H9 (cell line): ENCODE results near the gene SETD5. TPM values are rescaled to one million over a fixed set of nuclear protein-coding genes. Genes with fewer than 3 reads are reported as not detected.

ENCODE experiments used
- DNase-seq: peaks from one replicate; pipeline ENCODE4 v3.0.0-alpha.2; 2017
- H2AFZ ChIP-seq: one replicate; pipeline ENCODE4 v1.6.1; 2013; ENCODE audit warnings: mild to moderate bottlenecking, low read length, control low read depth, moderate library complexity
- H2AK5ac ChIP-seq: 2 replicates; pipeline ENCODE4 v1.6.1; 2013; ENCODE audit warnings: low read length, control low read depth, mixed read lengths; ENCODE audit not compliant: insufficient read length
- H2BK120ac ChIP-seq: one replicate; pipeline ENCODE4 v1.6.1; 2013; ENCODE audit warnings: low read depth, mild to moderate bottlenecking, low read length, control low read depth, inconsistent platforms; ENCODE audit not compliant: poor library complexity, severe bottlenecking
- H2BK12ac ChIP-seq: 2 replicates; pipeline ENCODE4 v1.6.1; 2013; ENCODE audit warnings: low read length, control low read depth, mixed read lengths, low read depth; ENCODE audit not compliant: insufficient read length
- H2BK15ac ChIP-seq: 2 replicates; pipeline ENCODE4 v1.6.1; 2013; ENCODE audit warnings: low read depth, low read length, control low read depth
- H2BK20ac ChIP-seq: one replicate; pipeline ENCODE4 v1.6.1; 2013; ENCODE audit warnings: low read depth, mild to moderate bottlenecking, low read length, control low read depth, inconsistent platforms; ENCODE audit not compliant: poor library complexity, severe bottlenecking
- H2BK5ac ChIP-seq: 2 replicates; pipeline ENCODE4 v1.6.1; 2013; ENCODE audit warnings: low read length, control low read depth, mixed read lengths; ENCODE audit not compliant: insufficient read length
- H3K14ac ChIP-seq: 2 replicates; pipeline ENCODE4 v1.6.1; 2013; ENCODE audit warnings: low read length, control low read depth; ENCODE audit not compliant: insufficient read depth
- H3K18ac ChIP-seq: 2 replicates; pipeline ENCODE4 v1.6.1; 2013; ENCODE audit warnings: low read depth, mild to moderate bottlenecking, mixed read lengths, low read length, control low read depth; ENCODE audit not compliant: insufficient read length
- H3K23ac ChIP-seq: 2 replicates; pipeline ENCODE4 v1.6.1; 2013; ENCODE audit warnings: low read length, control low read depth, mixed read lengths, low read depth; ENCODE audit not compliant: insufficient read length
- H3K23me2 ChIP-seq: 2 replicates; pipeline ENCODE4 v1.6.1; 2013; ENCODE audit warnings: low read depth, mild to moderate bottlenecking, mixed read lengths, low read length, control low read depth; ENCODE audit not compliant: insufficient read length, poor library complexity, severe bottlenecking
- H3K27ac ChIP-seq: 2 replicates; pipeline ENCODE4 v1.5.1; 2013; ENCODE audit warnings: low read length, control low read depth, mixed read lengths, low read depth; ENCODE audit not compliant: insufficient read length
- H3K27me3 ChIP-seq: 2 replicates; pipeline ENCODE4 v1.6.1; 2013; ENCODE audit warnings: low read length, control low read depth, inconsistent platforms; ENCODE audit not compliant: insufficient read depth
- H3K4ac ChIP-seq: 2 replicates; pipeline ENCODE4 v1.6.1; 2013; ENCODE audit warnings: low read depth, mild to moderate bottlenecking, control low read depth, inconsistent platforms, low read length, moderate library complexity
- H3K4me1 ChIP-seq: 2 replicates; pipeline ENCODE4 v1.6.1; 2013; ENCODE audit warnings: low read length, control low read depth, inconsistent platforms; ENCODE audit not compliant: insufficient read depth
- H3K4me2 ChIP-seq: 2 replicates; pipeline ENCODE4 v1.6.1; 2013; ENCODE audit warnings: low read length, control low read depth, mixed read lengths; ENCODE audit not compliant: insufficient read length, insufficient read depth
- H3K56ac ChIP-seq: 2 replicates; pipeline ENCODE4 v1.6.1; 2013; ENCODE audit warnings: low read depth, mild to moderate bottlenecking, mixed read lengths, low read length, control low read depth; ENCODE audit not compliant: insufficient read length
- H3K79me1 ChIP-seq: 2 replicates; pipeline ENCODE4 v1.6.1; 2013; ENCODE audit warnings: low read depth, mild to moderate bottlenecking, moderate library complexity, low read length, control low read depth, inconsistent platforms; ENCODE audit not compliant: insufficient read depth, poor library complexity, severe bottlenecking
- H3K79me2 ChIP-seq: 2 replicates; pipeline ENCODE4 v1.6.1; 2013; ENCODE audit warnings: low read length, control low read depth, inconsistent platforms; ENCODE audit not compliant: insufficient read depth
- H3K9ac ChIP-seq: 2 replicates; pipeline ENCODE4 v1.6.1; 2013; ENCODE audit warnings: low read length, control low read depth, mixed read lengths; ENCODE audit not compliant: insufficient read length; ENCODE audit errors: extremely low read depth
- H3K9me3 ChIP-seq: one replicate; pipeline ENCODE4 v1.6.1; 2013; ENCODE audit warnings: low read depth, low read length, inconsistent platforms; ENCODE audit not compliant: control insufficient read depth
- H3T11ph ChIP-seq: one replicate; pipeline ENCODE4 v1.6.1; 2013; ENCODE audit warnings: mild to moderate bottlenecking, low read length, control low read depth, inconsistent platforms
- H4K20me1 ChIP-seq: one replicate; pipeline ENCODE4 v1.6.1; 2013; ENCODE audit not compliant: control insufficient read depth, insufficient read length, insufficient read depth
- H4K5ac ChIP-seq: 2 replicates; pipeline ENCODE4 v1.6.1; 2013; ENCODE audit warnings: low read depth, mild to moderate bottlenecking, mixed read lengths, low read length, control low read depth; ENCODE audit not compliant: insufficient read length
- H4K8ac ChIP-seq: replicated peaks from 2 replicates; pipeline ENCODE4 v1.6.1; 2013; ENCODE audit warnings: low read length, control low read depth, mixed read lengths, low read depth; ENCODE audit not compliant: insufficient read length
- H4K91ac ChIP-seq: 2 replicates; pipeline ENCODE4 v1.6.1; 2013; ENCODE audit warnings: low read depth, mild to moderate bottlenecking, moderate library complexity, mixed read lengths, low read length, control low read depth; ENCODE audit not compliant: insufficient read length
- H3K27ac Mint-ChIP-seq, 3 experiments: 2 replicates in 2 of 3; 3 replicates in 1 of 3; pipeline ENCODE4 v1.8.0; 2020 to 2021; ENCODE audit warnings: mixed read lengths in 3 of 3, mild to moderate bottlenecking in 1 of 3, moderate library complexity in 1 of 3
- H3K27me3 Mint-ChIP-seq: 2 replicates; pipeline ENCODE4 v1.8.0; 2021; ENCODE audit warnings: low read depth, mild to moderate bottlenecking, moderate library complexity, mixed read lengths
- H3K36me3 Mint-ChIP-seq, 3 experiments: 2 replicates in 2 of 3; 3 replicates in 1 of 3; pipeline ENCODE4 v1.8.0; 2020 to 2021; ENCODE audit warnings: low read depth in 3 of 3, mixed read lengths in 3 of 3; ENCODE audit not compliant: insufficient read depth in 1 of 3
- H3K4me1 Mint-ChIP-seq, 2 experiments: 2 replicates each; pipeline ENCODE4 v1.8.0; 2020; ENCODE audit warnings: mixed read lengths in 2 of 2
- H3K4me3 Mint-ChIP-seq, 2 experiments: 2 replicates in 1 of 2; 3 replicates in 1 of 2; pipeline ENCODE4 v1.8.0; 2020 to 2021; ENCODE audit warnings: mild to moderate bottlenecking in 2 of 2, mixed read lengths in 2 of 2, moderate library complexity in 1 of 2
- H3K9me3 Mint-ChIP-seq, 2 experiments: 2 replicates in 1 of 2; 3 replicates in 1 of 2; pipeline ENCODE4 v1.8.0; 2020; ENCODE audit warnings: mild to moderate bottlenecking in 2 of 2, mixed read lengths in 2 of 2, moderate library complexity in 1 of 2
- total RNA-seq: library from RNA; stranded (reverse); gene quantifications from 2 replicates; pipeline ENCODE4 v1.2.1, GENCODE V29; 2021
- TF ChIP-seq, protein P1 (sequence below): fragments of 200-600 bp; sonication (generic); conservative IDR thresholded peaks from 3 replicates; pipeline ENCODE4 v1.8.0; 2021; ENCODE audit warnings: antibody characterized with exemption, mild to moderate bottlenecking

The SETD5 gene
- total RNA-seq, 1 experiment from 2014 or later, result 207 TPM

GRCh38 chr3:9428411-9428810 is 31.0 kb downstream of the SETD5 start:
- Histone ChIP-seq H4K91ac (no peak overlapping the region), H2BK20ac (no peak overlapping the region), H3K18ac (no peak overlapping the region), H2BK5ac (no peak overlapping the region), H2BK120ac (no peak overlapping the region), H3K79me2 (no peaks in the 10 kb centered on the region; the same call in 1 of the 2 replicates), H3K23ac (no peak overlapping the region), H3K79me1 (peaks cover 4% of the 10 kb centered on the region), H3K27ac (no peak overlapping the region), H3K9me3 (no peaks in the 10 kb centered on the region), H3K27me3 (no peaks in the 10 kb centered on the region), H2AK5ac (no peak overlapping the region), H2AFZ (no peak overlapping the region), H3K4me1 (no peaks in the 10 kb centered on the region), H3T11ph (no peak overlapping the region), H3K56ac (no peak overlapping the region), H4K5ac (no peak overlapping the region), H3K9ac (no peak overlapping the region), H4K20me1 (no peaks in the 10 kb centered on the region), H3K14ac (no peak overlapping the region), H4K8ac (no peak overlapping the region), H3K23me2 (no peaks in the 10 kb centered on the region), H3K4ac (no peak overlapping the region), H2BK15ac (no peak overlapping the region), H3K4me2 (no peak overlapping the region), H2BK12ac (no peak overlapping the region)
- Mint-ChIP-seq H3K4me3 (no peak overlapping the region), H3K4me1 (peaks cover 0 to under 1% of the 10 kb centered on the region in 2 experiments; a peak in 1 of 4 replicates), H3K27me3 (no peaks in the 10 kb centered on the region), H3K36me3 (peaks cover 42 to 85% (median 78%) of the 10 kb centered on the region in 3 experiments; a peak in 6 of 7 replicates), H3K27ac (peak overlapping the region in 1 of 3 experiments; percentile 77; a peak in 2 of 7 replicates), H3K9me3 (no peaks in the 10 kb centered on the region)
- TF ChIP-seq, protein P1, sequence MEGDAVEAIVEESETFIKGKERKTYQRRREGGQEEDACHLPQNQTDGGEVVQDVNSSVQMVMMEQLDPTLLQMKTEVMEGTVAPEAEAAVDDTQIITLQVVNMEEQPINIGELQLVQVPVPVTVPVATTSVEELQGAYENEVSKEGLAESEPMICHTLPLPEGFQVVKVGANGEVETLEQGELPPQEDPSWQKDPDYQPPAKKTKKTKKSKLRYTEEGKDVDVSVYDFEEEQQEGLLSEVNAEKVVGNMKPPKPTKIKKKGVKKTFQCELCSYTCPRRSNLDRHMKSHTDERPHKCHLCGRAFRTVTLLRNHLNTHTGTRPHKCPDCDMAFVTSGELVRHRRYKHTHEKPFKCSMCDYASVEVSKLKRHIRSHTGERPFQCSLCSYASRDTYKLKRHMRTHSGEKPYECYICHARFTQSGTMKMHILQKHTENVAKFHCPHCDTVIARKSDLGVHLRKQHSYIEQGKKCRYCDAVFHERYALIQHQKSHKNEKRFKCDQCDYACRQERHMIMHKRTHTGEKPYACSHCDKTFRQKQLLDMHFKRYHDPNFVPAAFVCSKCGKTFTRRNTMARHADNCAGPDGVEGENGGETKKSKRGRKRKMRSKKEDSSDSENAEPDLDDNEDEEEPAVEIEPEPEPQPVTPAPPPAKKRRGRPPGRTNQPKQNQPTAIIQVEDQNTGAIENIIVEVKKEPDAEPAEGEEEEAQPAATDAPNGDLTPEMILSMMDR, result no peak
- DNase-seq, result no peak
